ENCODE data around the gene ZNF766.

DNA sequence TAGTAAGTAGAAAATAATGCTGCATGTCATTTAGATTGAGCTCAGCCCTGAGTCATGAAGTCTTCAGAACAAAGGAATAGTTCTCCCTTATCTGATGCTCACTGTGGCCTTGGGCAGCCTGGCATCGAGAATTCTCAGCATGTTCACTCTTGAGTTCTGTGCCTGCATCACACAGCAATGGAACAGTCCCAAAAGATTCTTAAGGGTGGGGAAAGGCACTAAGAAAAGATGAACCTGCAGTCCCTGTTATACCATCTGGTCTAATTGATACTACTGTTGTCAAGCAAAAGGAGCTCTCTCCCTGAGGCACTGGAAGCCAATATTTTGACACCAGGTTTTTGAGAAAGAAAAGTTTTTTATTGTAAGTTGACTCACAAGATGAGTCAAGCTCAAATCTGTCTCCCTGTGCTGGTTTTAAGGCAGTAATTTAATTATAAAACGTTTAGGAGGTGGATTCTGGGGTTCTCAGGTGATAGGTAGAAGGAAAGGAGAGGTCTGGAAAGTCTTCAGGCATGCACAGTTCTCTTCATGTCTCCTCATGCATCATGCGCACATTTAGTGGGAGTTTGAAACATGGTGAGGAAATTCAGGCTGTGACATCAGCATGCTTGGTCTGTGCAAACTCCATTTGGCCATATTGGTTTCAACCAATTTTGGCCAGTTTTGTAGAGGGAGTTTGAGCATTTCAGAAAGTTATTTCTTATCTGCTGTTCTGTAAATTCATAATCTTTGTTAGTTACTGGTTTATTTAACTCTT lies 38.1 kb upstream of the ZNF766 start:
- no peak for TF ChIP-seq EZH2 (IDR thresholded peaks at IDR 0.05; ENCODE audit: borderline replicate concordance, low read depth, low read length, severe bottlenecking)
- TF ChIP-seq, protein P1, sequence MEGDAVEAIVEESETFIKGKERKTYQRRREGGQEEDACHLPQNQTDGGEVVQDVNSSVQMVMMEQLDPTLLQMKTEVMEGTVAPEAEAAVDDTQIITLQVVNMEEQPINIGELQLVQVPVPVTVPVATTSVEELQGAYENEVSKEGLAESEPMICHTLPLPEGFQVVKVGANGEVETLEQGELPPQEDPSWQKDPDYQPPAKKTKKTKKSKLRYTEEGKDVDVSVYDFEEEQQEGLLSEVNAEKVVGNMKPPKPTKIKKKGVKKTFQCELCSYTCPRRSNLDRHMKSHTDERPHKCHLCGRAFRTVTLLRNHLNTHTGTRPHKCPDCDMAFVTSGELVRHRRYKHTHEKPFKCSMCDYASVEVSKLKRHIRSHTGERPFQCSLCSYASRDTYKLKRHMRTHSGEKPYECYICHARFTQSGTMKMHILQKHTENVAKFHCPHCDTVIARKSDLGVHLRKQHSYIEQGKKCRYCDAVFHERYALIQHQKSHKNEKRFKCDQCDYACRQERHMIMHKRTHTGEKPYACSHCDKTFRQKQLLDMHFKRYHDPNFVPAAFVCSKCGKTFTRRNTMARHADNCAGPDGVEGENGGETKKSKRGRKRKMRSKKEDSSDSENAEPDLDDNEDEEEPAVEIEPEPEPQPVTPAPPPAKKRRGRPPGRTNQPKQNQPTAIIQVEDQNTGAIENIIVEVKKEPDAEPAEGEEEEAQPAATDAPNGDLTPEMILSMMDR (IDR thresholded peaks at IDR 0.05; ENCODE audit: borderline replicate concordance, extremely low read depth, low read length, poor library complexity, severe bottlenecking) = no peak
